ENCODE results near the gene EIF4G1.
A peak's percentile ranks its signal among the peaks of the same experiment; 100 is the strongest.

EIF4G1 gene

DNA sequence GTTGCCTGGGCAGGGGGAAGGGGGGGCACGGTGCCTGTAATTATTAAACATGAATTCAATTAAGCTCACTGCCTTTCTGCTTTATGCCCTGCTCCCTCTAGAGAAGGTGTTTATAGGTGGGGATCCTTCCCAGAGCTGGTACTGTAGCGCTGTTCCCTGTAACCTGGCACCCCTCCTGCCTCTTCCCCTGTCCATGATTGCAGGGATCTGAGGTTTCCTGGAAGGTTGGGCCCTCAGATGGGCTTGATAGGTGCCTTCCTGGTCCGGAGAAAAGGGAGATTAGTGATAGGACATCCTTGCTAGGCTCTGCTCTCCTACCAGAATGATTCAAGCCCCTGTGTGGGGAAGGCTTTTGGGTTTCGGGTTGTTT is 20.9 kb downstream of the EIF4G1 start:
- H3K79me1 ChIP-seq (replicated peaks; ENCODE audit: low read length, poor library complexity, severe bottlenecking) = peaks cover 22% of the 10 kb centered on the region
- peak overlapping the region; percentile 3 for H2AK5ac ChIP-seq (ENCODE audit: low read length, severe bottlenecking)
- H3K27me3 ChIP-seq (ENCODE audit: control insufficient read depth in 1 of 2, insufficient read depth in 1 of 2, low read length in 2 of 2) = no peaks in the 10 kb centered on the region
- H3K4me2 ChIP-seq (ENCODE audit: low read length, poor library complexity, severe bottlenecking) = peak overlapping the region; percentile 72
- peaks cover 52% of the 10 kb centered on the region for H3K4me1 ChIP-seq (ENCODE audit: control insufficient read depth, insufficient read depth, low read depth, low read length)
- no peak overlapping the region for H2BK120ac ChIP-seq (ENCODE audit: low read depth, low read length)
- H3K9ac ChIP-seq (ENCODE audit: low read length) = peak overlapping the region; percentile 90
- peak overlapping the region in 1 of 2 experiments; percentile 86 for H3K4me3 ChIP-seq (ENCODE audit: insufficient read depth in 1 of 2, low read depth in 1 of 2, low read length in 2 of 2)
- no peak overlapping the region for H2AFZ ChIP-seq (ENCODE audit: low read depth, low read length)
- H3K18ac ChIP-seq (ENCODE audit: low read depth in 1 of 2, low read length in 2 of 2) = peak overlapping the region in 1 of 2 experiments; percentile 71
- H3K9me3 ChIP-seq (ENCODE audit: control insufficient read depth, low read length) = no peaks in the 10 kb centered on the region
- peak overlapping the region in 1 of 2 experiments; percentile 21 for H2BK12ac ChIP-seq (ENCODE audit: low read length in 2 of 2)
- peaks cover 46 to 52% of the 10 kb centered on the region in 2 experiments for H3K36me3 ChIP-seq (ENCODE audit: control insufficient read depth in 1 of 2, insufficient read depth in 2 of 2, low read depth in 1 of 2, low read length in 2 of 2)
- no peak overlapping the region for H2BK5ac ChIP-seq (ENCODE audit: low read depth, low read length, poor library complexity, severe bottlenecking)
- 28% methylated on average over 2 of the region's 4 CpGs for whole genome bisulfite sequencing
- no peak overlapping the region for H4K8ac ChIP-seq (ENCODE audit: low read length)
- no peak overlapping the region for H2BK15ac ChIP-seq (ENCODE audit: low read depth, poor library complexity, severe bottlenecking)
- H3K14ac ChIP-seq (ENCODE audit: low read length in 2 of 2) = no peak overlapping the region
- DNase-seq = no peak
- no peak overlapping the region for H3K23ac ChIP-seq (ENCODE audit: low read length in 2 of 2)
- H3K4ac ChIP-seq (ENCODE audit: low read depth in 1 of 2, low read length in 2 of 2) = peak overlapping the region in 1 of 2 experiments; percentile 35
- H4K91ac ChIP-seq (ENCODE audit: low read length) = no peak overlapping the region
- H3K27ac ChIP-seq (ENCODE audit: low read length, poor library complexity, severe bottlenecking) = peak overlapping the region; percentile 78

GRCh38 chr3:184335661-184336546 is 21.5 kb downstream of the EIF4G1 start:
- Histone ChIP-seq H3K4ac (ENCODE audit: low read depth in 1 of 2, low read length in 2 of 2) (peak overlapping the region; percentile 54 to 71), H4K8ac (ENCODE audit: low read length) (peak overlapping the region; percentile 77), H2AK5ac (ENCODE audit: low read length, severe bottlenecking) (peak overlapping the region; percentile 42), H2BK12ac (ENCODE audit: low read length in 2 of 2) (peak overlapping the region; percentile 31 to 76), H2AFZ (ENCODE audit: low read depth, low read length) (no peak overlapping the region), H4K91ac (ENCODE audit: low read length) (peak overlapping the region; percentile 89), H3K18ac (ENCODE audit: low read depth in 1 of 2, low read length in 2 of 2) (peak overlapping the region; percentile 52 to 96), H3K4me3 (ENCODE audit: insufficient read depth in 1 of 2, low read depth in 1 of 2, low read length in 2 of 2) (peak overlapping the region; percentile 71 to 86), H3K4me2 (ENCODE audit: low read length, poor library complexity, severe bottlenecking) (peak overlapping the region; percentile 72), H3K27ac (ENCODE audit: low read length, poor library complexity, severe bottlenecking) (peak overlapping the region; percentile 78), H2BK5ac (ENCODE audit: low read depth, low read length, poor library complexity, severe bottlenecking) (peak overlapping the region; percentile 90), H3K79me1 (replicated peaks; ENCODE audit: low read length, poor library complexity, severe bottlenecking) (peaks cover 23% of the 10 kb centered on the region), H3K27me3 (ENCODE audit: control insufficient read depth in 1 of 2, insufficient read depth in 1 of 2, low read length in 2 of 2) (no peaks in the 10 kb centered on the region), H3K14ac (ENCODE audit: low read length in 2 of 2) (peak overlapping the region in 1 of 2 experiments; percentile 92), H3K9me3 (ENCODE audit: control insufficient read depth, low read length) (no peaks in the 10 kb centered on the region), H3K36me3 (ENCODE audit: control insufficient read depth in 1 of 2, insufficient read depth in 2 of 2, low read depth in 1 of 2, low read length in 2 of 2) (peaks cover 45 to 46% of the 10 kb centered on the region in 2 experiments), H3K9ac (ENCODE audit: low read length) (peak overlapping the region; percentile 90), H3K23ac (ENCODE audit: low read length in 2 of 2) (peak overlapping the region in 1 of 2 experiments; percentile 70), H3K4me1 (ENCODE audit: control insufficient read depth, insufficient read depth, low read depth, low read length) (peaks cover 52% of the 10 kb centered on the region), H2BK120ac (ENCODE audit: low read depth, low read length) (peak overlapping the region; percentile 8), H2BK15ac (ENCODE audit: low read depth, poor library complexity, severe bottlenecking) (no peak overlapping the region)
- WGBS = 3% methylated on average over 39 of the region's 77 CpGs
- DNase-seq = peak; percentile 81

GRCh38 chr3:184336547-184337398 is 22.4 kb downstream of the EIF4G1 start:
- H2AFZ ChIP-seq (ENCODE audit: low read depth, low read length) = no peak overlapping the region
- H3K4me2 ChIP-seq (ENCODE audit: low read length, poor library complexity, severe bottlenecking) = peak overlapping the region; percentile 72
- peak; percentile 68 for DNase-seq
- H3K79me1 ChIP-seq (replicated peaks; ENCODE audit: low read length, poor library complexity, severe bottlenecking) = peaks cover 29% of the 10 kb centered on the region
- peaks cover 50% of the 10 kb centered on the region for H3K4me1 ChIP-seq (ENCODE audit: control insufficient read depth, insufficient read depth, low read depth, low read length)
- peak overlapping the region in 1 of 2 experiments; percentile 92 for H3K14ac ChIP-seq (ENCODE audit: low read length in 2 of 2)
- H3K4me3 ChIP-seq (ENCODE audit: insufficient read depth in 1 of 2, low read depth in 1 of 2, low read length in 2 of 2) = peak overlapping the region; percentile 71 to 86
- 52% methylated on average over 17 of the region's 17 CpGs for WGBS
- peak overlapping the region in 1 of 2 experiments; percentile 96 for H3K18ac ChIP-seq (ENCODE audit: low read depth in 1 of 2, low read length in 2 of 2)
- no peak overlapping the region for H2BK120ac ChIP-seq (ENCODE audit: low read depth, low read length)
- peak overlapping the region; percentile 49 for H3K27ac ChIP-seq (ENCODE audit: low read length, poor library complexity, severe bottlenecking)
- no peak overlapping the region for H3K23ac ChIP-seq (ENCODE audit: low read length in 2 of 2)
- peaks cover 43 to 44% of the 10 kb centered on the region in 2 experiments for H3K36me3 ChIP-seq (ENCODE audit: control insufficient read depth in 1 of 2, insufficient read depth in 2 of 2, low read depth in 1 of 2, low read length in 2 of 2)
- peak overlapping the region; percentile 57 for H4K8ac ChIP-seq (ENCODE audit: low read length)
- no peak overlapping the region for H2BK5ac ChIP-seq (ENCODE audit: low read depth, low read length, poor library complexity, severe bottlenecking)
- H3K9ac ChIP-seq (ENCODE audit: low read length) = peak overlapping the region; percentile 90
- no peaks in the 10 kb centered on the region for H3K9me3 ChIP-seq (ENCODE audit: control insufficient read depth, low read length)
- no peak overlapping the region for H2BK15ac ChIP-seq (ENCODE audit: low read depth, poor library complexity, severe bottlenecking)
- no peak overlapping the region for H4K91ac ChIP-seq (ENCODE audit: low read length)
- H3K4ac ChIP-seq (ENCODE audit: low read depth in 1 of 2, low read length in 2 of 2) = peak overlapping the region; percentile 25 to 71
- H2BK12ac ChIP-seq (ENCODE audit: low read length in 2 of 2) = peak overlapping the region; percentile 31 to 76
- H2AK5ac ChIP-seq (ENCODE audit: low read length, severe bottlenecking) = peak overlapping the region; percentile 42
- H3K27me3 ChIP-seq (ENCODE audit: control insufficient read depth in 1 of 2, insufficient read depth in 1 of 2, low read length in 2 of 2) = no peaks in the 10 kb centered on the region

All from mesenchymal stem cell (in vitro differentiated cells and primary cell).